Activated naive CD4-positive, alpha-beta T cell treated with anti-CD3 and anti-CD28 coated beads for 36 hours (primary cell): ENCODE data around the gene KCNE4. TPM values are rescaled to one million over a fixed set of nuclear protein-coding genes. Genes with fewer than 3 reads are reported as not detected.

ENCODE experiments used
- CTCF ChIA-PET: fragments of 350-600 bp; sonication (Branson Sonifier 250); formaldehyde crosslinking; loops from one replicate; lab custom pipeline; 2021; ENCODE audit warnings: antibody characterized with exemption; lab: Charles Lee
- DNase-seq: peaks from one replicate; pipeline ENCODE4 v3.0.0-alpha.2; 2020
- H3K27ac Mint-ChIP-seq: one replicate; pipeline ENCODE4 v1.8.0; 2021; ENCODE audit warnings: mild to moderate bottlenecking, mixed read lengths
- H3K27me3 Mint-ChIP-seq: one replicate; pipeline ENCODE4 v1.8.0; 2021; ENCODE audit warnings: low read depth, mixed read lengths
- H3K36me3 Mint-ChIP-seq: one replicate; pipeline ENCODE4 v1.8.0; 2021; ENCODE audit warnings: low read depth, mixed read lengths
- H3K4me1 Mint-ChIP-seq: one replicate; pipeline ENCODE4 v1.8.0; 2021; ENCODE audit warnings: low read depth, mixed read lengths
- H3K4me3 Mint-ChIP-seq: one replicate; pipeline ENCODE4 v1.8.0; 2021; ENCODE audit warnings: mild to moderate bottlenecking, moderate library complexity, mixed read lengths
- H3K9me3 Mint-ChIP-seq: one replicate; pipeline ENCODE4 v1.8.0; 2021; ENCODE audit warnings: mixed read lengths
- intact Hi-C: fragments of 100-400 bp; cut with micrococcal nuclease; formaldehyde crosslinking; loops from one replicate; pipeline ENCODE4 v1.15.1; 2023
- total RNA-seq, 2 experiments: library from RNA; stranded (reverse); gene quantifications; one replicate each; pipeline ENCODE4 v1.2.3, GENCODE V29; 2021

Gene KCNE4
- total RNA-seq, 2 experiments from 2014 or later, result not detected

GRCh38 chr2:223053484-223054192, 1.6 kb downstream of the KCNE4 start:
- Mint-ChIP-seq H3K27me3 (peaks cover 9% of the 10 kb centered on the region), H3K4me1 (no peaks in the 10 kb centered on the region), H3K4me3 (no peak overlapping the region), H3K27ac (no peak overlapping the region), H3K9me3 (no peaks in the 10 kb centered on the region), H3K36me3 (no peaks in the 10 kb centered on the region)
- no peak for DNase-seq
- intact Hi-C loops, result no loop called here
- CTCF ChIA-PET, result interaction anchor here (1.0 kb wide), 1 partner anchor 82 kb away, joined by 4 read pairs; no protein-coding TSS in a partner anchor

DNA sequence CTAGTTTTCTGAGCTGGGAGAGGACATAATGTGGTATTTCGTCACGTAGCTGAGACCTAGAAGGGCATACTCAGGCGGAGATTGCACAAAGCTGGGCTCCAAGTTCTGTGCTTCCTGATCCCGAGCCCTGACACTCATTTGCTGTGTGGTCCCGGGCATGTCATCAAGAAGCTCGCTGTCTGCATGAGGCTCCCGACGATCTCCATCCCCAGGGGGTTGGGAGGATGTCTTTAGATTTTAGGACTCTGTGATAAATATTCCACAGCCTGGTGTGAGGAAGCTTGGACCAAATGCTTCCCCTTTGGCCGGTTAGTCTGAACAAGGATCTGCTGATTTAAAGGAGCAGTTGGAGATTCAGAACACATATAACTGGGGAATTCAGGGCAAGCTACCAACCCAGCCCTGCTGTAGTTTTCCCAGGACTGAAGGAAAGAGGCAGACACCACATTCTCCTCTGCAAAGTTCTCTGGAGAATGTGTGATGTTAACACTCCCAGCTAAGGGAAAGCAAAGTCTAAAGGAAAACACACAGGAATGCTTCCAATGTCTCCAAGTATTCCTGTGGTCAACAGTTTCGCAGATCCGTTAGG, 2.3 kb downstream of the KCNE4 start:
- no peak for DNase-seq
- Mint-ChIP-seq H3K4me3 (no peak overlapping the region), H3K4me1 (no peaks in the 10 kb centered on the region), H3K36me3 (no peaks in the 10 kb centered on the region), H3K27me3 (peaks cover 9% of the 10 kb centered on the region), H3K9me3 (no peaks in the 10 kb centered on the region), H3K27ac (no peak overlapping the region)
- intact Hi-C loops, result no loop called here
- CTCF ChIA-PET, result interaction anchor here (1.0 kb wide), 1 partner anchor 83 kb away, joined by 4 read pairs; no protein-coding TSS in a partner anchor

GRCh38 chr2:223055140-223055539, 3.1 kb downstream of the KCNE4 start:
- Mint-ChIP-seq H3K4me1 (no peaks in the 10 kb centered on the region), H3K27ac (no peak overlapping the region), H3K9me3 (no peaks in the 10 kb centered on the region), H3K4me3 (no peak overlapping the region), H3K27me3 (peaks cover 9% of the 10 kb centered on the region), H3K36me3 (no peaks in the 10 kb centered on the region)
- intact Hi-C loops, result no loop called here
- DNase-seq, result no peak
- CTCF ChIA-PET, result no interaction called here

- no peak for DNase-seq
- Mint-ChIP-seq H3K36me3 (no peaks in the 10 kb centered on the region), H3K4me1 (no peaks in the 10 kb centered on the region), H3K27ac (no peak overlapping the region), H3K4me3 (no peak overlapping the region), H3K27me3 (peaks cover 6% of the 10 kb centered on the region), H3K9me3 (no peaks in the 10 kb centered on the region)
- intact Hi-C loops, result no loop called here
- CTCF ChIA-PET, result no interaction called here
These were observed 3.8 kb downstream of the KCNE4 start for GRCh38 chr2:223055836-223056235.

- CTCF ChIA-PET, result no interaction called here
- intact Hi-C loops, result no loop called here
- Mint-ChIP-seq H3K27ac (no peak overlapping the region), H3K36me3 (no peaks in the 10 kb centered on the region), H3K9me3 (no peaks in the 10 kb centered on the region), H3K4me3 (no peak overlapping the region), H3K27me3 (peaks cover 6% of the 10 kb centered on the region), H3K4me1 (no peaks in the 10 kb centered on the region)
- DNase-seq, result no peak
These were observed 4.9 kb downstream of the KCNE4 start for GRCh38 chr2:223056701-223057418.

- Mint-ChIP-seq H3K4me3 (no peak overlapping the region), H3K36me3 (no peaks in the 10 kb centered on the region), H3K9me3 (no peaks in the 10 kb centered on the region), H3K27ac (no peak overlapping the region), H3K4me1 (no peaks in the 10 kb centered on the region), H3K27me3 (peaks cover 6% of the 10 kb centered on the region)
- CTCF ChIA-PET, result no interaction called here
- intact Hi-C loops, result no loop called here
- no peak for DNase-seq
These were observed 5.6 kb downstream of the KCNE4 start for GRCh38 chr2:223057569-223057968.

DNA sequence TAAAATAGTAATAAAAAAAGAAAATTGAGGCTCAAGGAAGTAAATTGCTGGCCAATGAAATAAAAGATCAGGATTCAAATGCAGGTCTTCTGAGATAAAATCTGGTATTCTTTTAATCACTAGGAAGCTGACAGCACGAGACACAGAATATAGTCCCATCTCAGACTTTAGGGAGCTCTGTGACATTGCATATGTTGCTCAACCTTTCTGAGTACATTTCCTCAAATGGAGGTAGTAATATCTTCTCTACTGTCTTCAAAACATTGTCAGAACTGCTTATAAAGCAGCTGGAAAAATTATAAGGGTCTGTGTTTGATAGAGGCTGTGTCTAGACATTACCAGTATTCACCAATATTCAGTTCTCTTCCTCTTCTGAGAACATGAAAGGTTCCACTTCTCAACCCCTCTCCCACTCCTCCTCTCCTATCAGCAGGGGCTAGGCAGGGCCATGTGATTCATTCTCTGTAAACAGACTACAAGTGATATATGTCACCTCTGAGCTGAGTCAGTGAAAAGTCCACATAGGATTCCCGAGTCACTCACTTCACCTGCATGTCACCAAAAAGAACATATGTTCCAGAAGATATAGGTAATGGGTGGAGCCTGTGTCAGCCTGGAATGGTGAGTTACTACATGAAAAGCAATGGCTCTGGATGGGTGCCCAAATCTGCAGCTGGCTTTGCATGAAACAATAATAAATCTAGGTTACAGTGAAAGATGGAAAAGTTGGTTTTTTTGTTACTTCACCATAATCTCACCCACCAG, 7.1 kb downstream of the KCNE4 start:
- Mint-ChIP-seq H3K36me3 (no peaks in the 10 kb centered on the region), H3K4me3 (no peak overlapping the region), H3K4me1 (no peaks in the 10 kb centered on the region), H3K9me3 (no peaks in the 10 kb centered on the region), H3K27me3 (peaks cover 4% of the 10 kb centered on the region), H3K27ac (no peak overlapping the region)
- CTCF ChIA-PET, result no interaction called here
- intact Hi-C loops, result no loop called here
- DNase-seq, result no peak

GRCh38 chr2:223060201-223060825, 8.3 kb downstream of the KCNE4 start:
- H3K4me1 Mint-ChIP-seq, result no peaks in the 10 kb centered on the region
- H3K27ac Mint-ChIP-seq, result no peak overlapping the region
- no peaks in the 10 kb centered on the region for H3K9me3 Mint-ChIP-seq
- H3K4me3 Mint-ChIP-seq, result no peak overlapping the region
- DNase-seq, result no peak
- CTCF ChIA-PET, result no interaction called here
- intact Hi-C loops, result no loop called here
- H3K27me3 Mint-ChIP-seq, result no peaks in the 10 kb centered on the region
- H3K36me3 Mint-ChIP-seq, result no peaks in the 10 kb centered on the region

DNA sequence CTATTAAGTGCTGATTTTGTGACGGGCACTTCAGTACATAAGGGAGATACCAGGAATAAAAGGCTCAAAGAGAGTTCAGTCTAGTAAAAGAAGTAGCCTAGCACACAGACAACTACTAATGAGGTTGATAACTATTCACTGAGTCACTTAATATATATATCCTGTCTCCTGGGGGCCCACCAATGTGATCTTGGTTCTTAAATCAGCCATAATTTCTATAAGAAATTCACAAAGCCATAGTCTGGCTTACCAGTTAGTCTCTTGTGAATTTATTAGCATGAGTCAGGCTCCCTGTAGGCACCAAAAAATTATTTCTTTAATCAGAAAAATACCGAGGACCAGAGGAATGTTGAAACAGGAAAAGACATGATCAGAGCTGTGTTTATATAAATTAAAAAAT, 10.4 kb downstream of the KCNE4 start:
- Mint-ChIP-seq H3K4me1 (no peaks in the 10 kb centered on the region), H3K27me3 (no peaks in the 10 kb centered on the region), H3K36me3 (no peaks in the 10 kb centered on the region), H3K4me3 (no peak overlapping the region), H3K27ac (no peak overlapping the region), H3K9me3 (no peaks in the 10 kb centered on the region)
- CTCF ChIA-PET, result no interaction called here
- DNase-seq, result no peak
- intact Hi-C loops, result no loop called here

GRCh38 chr2:223065107-223065506, 13.1 kb downstream of the KCNE4 start:
- no peak overlapping the region for H3K4me3 Mint-ChIP-seq
- intact Hi-C loops, result no loop called here

DNA sequence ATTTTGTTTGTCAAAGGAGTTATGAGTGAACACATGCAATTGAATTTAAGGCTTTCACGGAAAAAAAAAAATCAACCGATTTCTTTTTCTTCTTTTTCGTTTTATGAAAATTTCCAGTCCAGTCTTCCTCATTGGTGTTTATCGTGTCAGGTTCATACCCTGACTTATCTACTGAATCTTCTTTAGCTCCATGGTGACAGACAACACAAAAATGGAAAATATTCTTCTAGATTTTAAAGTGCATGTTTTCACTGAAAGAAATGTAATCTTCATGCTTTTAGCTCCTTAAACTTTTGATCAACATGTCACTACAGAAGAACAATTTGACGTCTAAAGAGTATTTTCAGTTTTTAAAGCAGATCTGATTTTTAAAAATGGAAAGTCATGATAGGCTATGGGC, 14.7 kb downstream of the KCNE4 start:
- H3K36me3 Mint-ChIP-seq, result no peaks in the 10 kb centered on the region
- CTCF ChIA-PET, result interaction anchor here (0.7 kb wide), 1 partner anchor 95 kb away, joined by 3 read pairs; no protein-coding TSS in a partner anchor

More at GRCh38 chr2:223065107-223065506, 13.1 kb downstream of the KCNE4 start:
- H3K27me3 Mint-ChIP-seq, result no peaks in the 10 kb centered on the region
- H3K36me3 Mint-ChIP-seq, result no peaks in the 10 kb centered on the region
- no peak overlapping the region for H3K27ac Mint-ChIP-seq
- DNase-seq, result no peak
- H3K9me3 Mint-ChIP-seq, result no peaks in the 10 kb centered on the region
- no peaks in the 10 kb centered on the region for H3K4me1 Mint-ChIP-seq
- CTCF ChIA-PET, result no interaction called here

DNA sequence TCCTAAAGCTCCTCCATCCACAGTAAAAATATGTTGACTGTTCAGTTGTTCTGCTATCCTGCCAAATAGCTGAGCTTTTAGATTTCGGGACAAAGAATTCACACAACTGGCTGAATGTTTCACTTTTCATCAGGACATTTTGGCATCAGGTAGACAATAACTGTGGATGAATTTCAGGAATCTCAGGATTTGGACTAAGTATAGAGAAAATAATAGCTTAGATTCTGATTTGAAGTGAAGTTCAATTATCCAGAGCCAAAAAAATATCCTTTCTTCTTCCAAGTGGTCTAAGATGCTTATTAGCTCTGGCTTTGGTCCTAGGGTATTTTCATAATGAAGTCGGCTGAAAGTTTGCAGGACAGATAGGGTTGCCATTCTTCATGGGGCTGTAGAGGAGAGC, 16.1 kb downstream of the KCNE4 start:
- intact Hi-C loops, result no loop called here
- Mint-ChIP-seq H3K27me3 (no peaks in the 10 kb centered on the region), H3K36me3 (no peaks in the 10 kb centered on the region), H3K4me3 (no peak overlapping the region), H3K27ac (no peak overlapping the region), H3K4me1 (no peaks in the 10 kb centered on the region), H3K9me3 (no peaks in the 10 kb centered on the region)
- no peak for DNase-seq
- CTCF ChIA-PET, result interaction anchor here (2.2 kb wide), 1 partner anchor 96 kb away, joined by 5 read pairs; no protein-coding TSS in a partner anchor

More for the DNA sequence above, 14.7 kb downstream of the KCNE4 start:
- no peak for DNase-seq
- intact Hi-C loops, result no loop called here
- no peak overlapping the region for H3K4me3 Mint-ChIP-seq
- no peak overlapping the region for H3K27ac Mint-ChIP-seq
- no peaks in the 10 kb centered on the region for H3K9me3 Mint-ChIP-seq
- H3K27me3 Mint-ChIP-seq, result no peaks in the 10 kb centered on the region
- H3K4me1 Mint-ChIP-seq, result no peaks in the 10 kb centered on the region
